ENCODE data around the gene GABPB2.
"Not testable (repeated sequence)": the region's sequence is repeated elsewhere in the genome, so short reads cannot be mapped to it uniquely, and the experiment has no call there.

The GABPB2 gene

DNA sequence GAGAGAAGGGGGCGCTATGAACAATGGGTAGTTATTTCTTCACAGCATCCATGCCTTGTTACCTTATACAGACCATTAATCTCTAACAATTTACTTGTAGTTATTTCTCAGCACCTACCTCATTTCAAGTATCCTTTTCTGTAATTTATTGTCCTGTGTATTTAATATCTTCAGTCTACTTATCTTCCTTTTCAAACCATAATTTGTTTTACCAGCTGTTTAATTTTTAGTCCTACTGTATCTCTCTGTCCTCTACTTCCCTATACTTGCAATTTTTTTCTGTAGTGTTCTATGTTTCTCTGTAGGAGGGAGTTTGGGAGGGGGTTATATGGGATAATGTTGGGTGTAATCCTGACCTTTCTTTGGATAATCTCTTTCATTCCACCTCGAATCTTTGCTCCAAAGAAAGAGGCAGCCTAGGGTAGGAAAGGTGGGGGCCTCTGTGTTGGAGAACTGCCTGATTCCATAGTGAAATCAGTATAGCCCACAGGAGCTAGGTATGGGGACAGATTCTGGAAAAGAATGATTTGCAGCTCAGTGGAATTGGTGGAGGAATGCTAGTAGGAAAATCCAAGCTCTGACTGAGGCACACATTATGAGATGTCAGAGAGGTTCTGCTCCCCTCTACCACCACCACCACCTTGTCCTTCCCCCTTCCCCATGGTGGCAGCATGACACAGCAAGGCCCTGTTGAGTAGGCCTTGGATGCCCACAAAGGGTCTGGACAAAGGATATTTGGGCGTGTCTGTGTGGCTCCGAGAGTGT is 9.7 kb upstream of the GABPB2 start:
- Histone ChIP-seq H3K36me3 (ENCODE audit: control insufficient read depth, low read depth, low read length) (peaks cover 7% of the 10 kb centered on the region), H3K9me3 (ENCODE audit: control insufficient read depth, low read depth, low read length) (no peaks in the 10 kb centered on the region), H3K4me3 (ENCODE audit: low read length) (peak overlapping the region; percentile 83), H3K4me1 (ENCODE audit: control insufficient read depth, low read depth, low read length) (peaks cover 24% of the 10 kb centered on the region), H3K27ac (ENCODE audit: low read length) (peak overlapping the region; percentile 81), H3K27me3 (ENCODE audit: control insufficient read depth, insufficient read depth, low read length) (no peaks in the 10 kb centered on the region), H3K9ac (ENCODE audit: low read length) (peak overlapping the region; percentile 88)

DNA sequence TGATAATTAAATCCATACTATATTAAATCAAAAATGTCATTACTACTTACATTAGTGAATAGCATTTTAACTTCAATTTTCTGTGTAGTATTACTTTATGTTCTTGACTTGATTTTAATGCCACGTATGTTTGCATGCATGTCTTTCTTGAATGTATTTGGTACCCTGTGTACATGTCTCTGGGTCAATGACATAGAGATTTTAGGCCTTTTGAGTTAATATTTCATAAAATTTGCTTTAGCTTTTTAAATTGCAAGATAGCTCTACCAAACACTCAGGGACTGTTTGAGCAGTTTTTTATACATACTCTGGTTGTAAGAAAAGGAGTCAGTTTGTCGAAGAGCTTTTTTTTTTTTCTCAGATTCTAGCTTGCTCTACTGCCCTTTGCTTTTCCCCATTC is 8.9 kb upstream of the GABPB2 start:
- H3K4me1 ChIP-seq (ENCODE audit: control insufficient read depth, low read depth, low read length), result peaks cover 24% of the 10 kb centered on the region
- H3K4me3 ChIP-seq (ENCODE audit: low read length), result peak overlapping the region; percentile 83
- H3K9me3 ChIP-seq (ENCODE audit: control insufficient read depth, low read depth, low read length), result no peaks in the 10 kb centered on the region
- H3K27ac ChIP-seq (ENCODE audit: low read length), result peak overlapping the region; percentile 9
- peak overlapping the region; percentile 88 for H3K9ac ChIP-seq (ENCODE audit: low read length)
- H3K36me3 ChIP-seq (ENCODE audit: control insufficient read depth, low read depth, low read length), result peaks cover 2% of the 10 kb centered on the region
- no peaks in the 10 kb centered on the region for H3K27me3 ChIP-seq (ENCODE audit: control insufficient read depth, insufficient read depth, low read length)

DNA sequence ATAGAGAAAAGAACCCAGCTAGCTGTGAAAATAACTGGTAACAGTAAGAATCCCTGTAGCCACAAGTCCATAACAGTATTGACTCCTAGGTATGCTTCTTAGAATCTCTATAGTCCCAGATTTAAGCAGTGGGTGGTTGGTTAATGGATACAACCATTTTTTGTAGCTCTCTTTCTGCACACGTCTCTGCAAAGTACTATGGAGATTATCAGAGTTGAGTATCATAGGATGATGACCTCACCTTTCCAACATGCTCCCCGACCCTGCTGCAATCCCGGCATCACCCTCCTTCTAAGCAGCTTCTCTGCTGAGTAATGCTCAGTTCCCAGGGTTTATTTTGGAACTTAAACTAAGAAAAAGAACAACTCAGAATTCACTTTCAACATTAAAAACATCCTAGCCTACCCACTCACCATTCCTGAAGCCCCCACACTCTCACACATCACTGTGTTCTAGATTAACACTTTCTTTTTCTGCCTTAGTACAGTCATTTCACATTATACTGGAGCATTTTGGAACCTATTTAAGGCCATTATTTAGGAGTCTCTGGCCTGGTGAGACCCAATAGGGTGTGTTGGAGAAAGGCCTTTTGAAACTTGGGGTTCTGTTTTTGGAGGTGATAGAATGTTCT is 7.7 kb upstream of the GABPB2 start:
- no peak overlapping the region for H3K4me3 ChIP-seq (ENCODE audit: low read length)
- H3K27ac ChIP-seq (ENCODE audit: low read length), result no peak overlapping the region
- H3K27me3 ChIP-seq (ENCODE audit: control insufficient read depth, insufficient read depth, low read length), result no peaks in the 10 kb centered on the region
- H3K36me3 ChIP-seq (ENCODE audit: control insufficient read depth, low read depth, low read length), result peaks cover 6% of the 10 kb centered on the region
- H3K4me1 ChIP-seq (ENCODE audit: control insufficient read depth, low read depth, low read length), result peaks cover 19% of the 10 kb centered on the region
- H3K9me3 ChIP-seq (ENCODE audit: control insufficient read depth, low read depth, low read length), result no peaks in the 10 kb centered on the region
- no peak overlapping the region for H3K9ac ChIP-seq (ENCODE audit: low read length)

DNA sequence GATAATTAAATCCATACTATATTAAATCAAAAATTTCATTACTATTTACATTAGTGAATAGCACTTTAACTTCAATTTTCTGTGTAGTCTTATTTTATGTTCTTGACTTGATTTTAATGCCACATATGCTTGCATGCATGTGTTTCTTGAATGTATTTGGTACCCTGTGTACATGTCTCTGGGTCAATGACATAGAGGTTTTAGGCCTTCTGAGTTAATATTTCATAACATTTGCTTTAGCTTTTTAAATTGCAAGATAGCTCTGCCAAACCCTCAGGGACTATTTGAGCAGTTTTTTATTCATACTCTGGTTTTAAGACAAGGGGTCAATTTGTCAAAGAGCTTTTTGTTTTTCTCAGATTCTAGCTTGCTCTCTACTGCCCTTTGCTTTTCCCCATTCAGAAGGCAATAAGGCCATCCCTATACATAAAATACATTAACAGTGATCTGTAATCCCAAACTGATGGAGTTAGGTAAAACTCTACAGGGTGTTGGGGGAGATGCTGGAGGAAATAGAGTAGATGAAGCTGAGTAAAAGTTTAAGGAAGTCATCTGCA is 5.4 kb upstream of the GABPB2 start:
- H3K4me3 ChIP-seq (ENCODE audit: low read length), result no peak overlapping the region
- H3K9me3 ChIP-seq (ENCODE audit: control insufficient read depth, low read depth, low read length), result no peaks in the 10 kb centered on the region
- H3K27me3 ChIP-seq (ENCODE audit: control insufficient read depth, insufficient read depth, low read length), result no peaks in the 10 kb centered on the region
- H3K4me1 ChIP-seq (ENCODE audit: control insufficient read depth, low read depth, low read length), result peaks cover 15% of the 10 kb centered on the region
- no peak overlapping the region for H3K27ac ChIP-seq (ENCODE audit: low read length)
- H3K9ac ChIP-seq (ENCODE audit: low read length), result no peak overlapping the region
- peaks cover 11% of the 10 kb centered on the region for H3K36me3 ChIP-seq (ENCODE audit: control insufficient read depth, low read depth, low read length)

DNA sequence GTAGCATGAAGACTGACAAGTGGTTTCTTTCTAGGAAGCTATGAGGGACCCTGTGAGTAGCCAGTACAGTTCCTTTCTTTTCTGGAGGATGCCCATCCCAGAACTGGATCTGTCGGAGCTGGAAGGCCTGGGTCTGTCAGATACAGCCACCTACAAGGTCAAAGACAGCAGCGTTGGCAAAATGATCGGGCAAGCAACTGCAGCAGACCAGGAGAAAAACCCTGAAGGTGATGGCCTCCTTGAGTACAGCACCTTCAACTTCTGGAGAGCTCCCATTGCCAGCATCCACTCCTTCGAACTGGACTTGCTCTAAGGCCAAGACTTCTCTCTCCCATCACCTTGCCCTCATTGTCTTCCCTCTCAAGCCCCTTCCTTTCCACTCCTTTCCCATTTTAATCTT is 3.4 kb upstream of the GABPB2 start:
- H3K4me1 ChIP-seq (ENCODE audit: control insufficient read depth, low read depth, low read length), result peaks cover 3% of the 10 kb centered on the region
- no peaks in the 10 kb centered on the region for H3K27me3 ChIP-seq (ENCODE audit: control insufficient read depth, insufficient read depth, low read length)
- H3K4me3 ChIP-seq (ENCODE audit: low read length), result no peak overlapping the region
- no peaks in the 10 kb centered on the region for H3K9me3 ChIP-seq (ENCODE audit: control insufficient read depth, low read depth, low read length)
- no peak overlapping the region for H3K9ac ChIP-seq (ENCODE audit: low read length)
- H3K27ac ChIP-seq (ENCODE audit: low read length), result no peak overlapping the region
- H3K36me3 ChIP-seq (ENCODE audit: control insufficient read depth, low read depth, low read length), result peaks cover 11% of the 10 kb centered on the region

DNA sequence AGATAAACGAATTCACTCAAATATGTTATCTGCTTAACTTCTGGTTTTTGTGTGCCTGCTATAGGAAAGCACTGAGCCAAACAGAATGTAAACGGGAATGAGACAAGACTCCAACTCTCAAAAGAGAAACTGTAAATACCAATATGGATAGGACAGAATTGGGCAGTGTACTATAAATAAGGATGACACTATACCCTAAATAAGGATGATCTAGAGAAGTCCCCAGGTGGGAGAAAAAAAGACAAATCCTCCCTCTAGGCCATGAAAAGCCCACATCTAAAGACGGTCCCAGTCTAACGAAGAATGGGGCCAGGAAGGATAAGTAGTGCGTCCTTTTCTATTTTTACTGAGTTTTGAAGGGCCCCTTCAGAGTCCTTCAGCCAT is 1.5 kb upstream of the GABPB2 start:
- H3K27me3 ChIP-seq (ENCODE audit: control insufficient read depth, insufficient read depth, low read length), result no peaks in the 10 kb centered on the region
- H3K9me3 ChIP-seq (ENCODE audit: control insufficient read depth, low read depth, low read length), result no peaks in the 10 kb centered on the region
- no peak overlapping the region for H3K4me3 ChIP-seq (ENCODE audit: low read length)
- H3K36me3 ChIP-seq (ENCODE audit: control insufficient read depth, low read depth, low read length), result peaks cover 11% of the 10 kb centered on the region
- H3K27ac ChIP-seq (ENCODE audit: low read length), result no peak overlapping the region
- no peaks in the 10 kb centered on the region for H3K4me1 ChIP-seq (ENCODE audit: control insufficient read depth, low read depth, low read length)
- H3K9ac ChIP-seq (ENCODE audit: low read length), result no peak overlapping the region

DNA sequence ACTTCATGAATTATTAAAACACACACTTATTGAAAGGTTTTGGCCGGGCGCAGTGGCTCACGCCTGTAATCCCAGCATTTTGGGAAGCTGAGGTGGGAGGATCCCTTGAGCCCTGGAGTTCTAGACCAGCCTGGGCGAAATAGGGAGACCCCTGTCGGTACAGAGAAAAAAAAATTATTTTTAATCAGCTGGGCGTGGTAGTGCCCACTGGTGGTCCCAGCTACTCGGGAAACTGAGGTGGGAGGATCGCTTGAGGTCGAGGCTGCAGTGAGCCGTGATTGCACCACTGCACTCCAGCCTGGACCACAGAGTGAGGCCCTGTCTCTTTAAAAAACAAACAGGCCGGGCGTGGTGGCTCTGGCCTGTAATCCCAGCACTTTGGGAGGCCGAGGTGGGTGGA is 1.7 kb downstream of the GABPB2 start:
- no peak overlapping the region for H3K4me3 ChIP-seq (ENCODE audit: low read length)

DNA sequence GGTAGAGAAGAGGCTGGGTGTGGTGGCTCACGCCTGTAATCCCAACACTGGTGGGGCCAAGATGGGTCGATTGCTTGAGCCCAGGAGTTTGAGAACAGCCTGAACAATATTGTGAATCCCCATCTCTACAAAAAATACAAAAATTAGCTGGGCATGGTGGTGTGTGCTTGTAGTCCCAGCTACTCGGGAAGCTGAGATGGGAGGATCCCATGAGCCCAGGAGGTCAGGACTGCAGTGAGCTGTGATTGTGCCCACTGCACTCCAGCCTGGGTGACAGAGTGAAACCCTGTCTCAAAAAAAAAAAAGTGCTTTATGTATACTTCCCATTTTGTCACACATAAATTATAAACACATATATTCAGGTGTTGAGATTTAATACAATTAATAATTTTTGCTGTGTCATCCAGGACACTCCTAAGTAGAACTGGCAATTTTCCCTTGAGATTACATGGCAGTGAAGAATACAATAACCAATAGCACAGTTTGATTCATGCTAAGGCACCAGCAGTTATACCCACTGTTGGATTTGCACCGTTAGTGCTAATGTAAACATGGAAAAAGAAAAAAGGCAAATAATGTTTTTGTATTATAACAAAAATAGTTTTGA is 15.5 kb downstream of the GABPB2 start:
- Histone ChIP-seq H3K4me3 (ENCODE audit: low read length) (no peak overlapping the region), H3K27me3 (ENCODE audit: control insufficient read depth, insufficient read depth, low read length) (no peaks in the 10 kb centered on the region), H3K9me3 (ENCODE audit: control insufficient read depth, low read depth, low read length) (no peaks in the 10 kb centered on the region), H3K36me3 (ENCODE audit: control insufficient read depth, low read depth, low read length) (no peaks in the 10 kb centered on the region), H3K27ac (ENCODE audit: low read length) (no peak overlapping the region), H3K4me1 (ENCODE audit: control insufficient read depth, low read depth, low read length) (peaks cover 4% of the 10 kb centered on the region), H3K9ac (ENCODE audit: low read length) (no peak overlapping the region)

More for the DNA sequence above, 1.7 kb downstream of the GABPB2 start:
- H3K9ac ChIP-seq (ENCODE audit: low read length), result no peak overlapping the region
- no peaks in the 10 kb centered on the region for H3K4me1 ChIP-seq (ENCODE audit: control insufficient read depth, low read depth, low read length)
- H3K9me3 ChIP-seq (ENCODE audit: control insufficient read depth, low read depth, low read length), result no peaks in the 10 kb centered on the region
- H3K36me3 ChIP-seq (ENCODE audit: control insufficient read depth, low read depth, low read length), result peaks cover 11% of the 10 kb centered on the region
- no peak overlapping the region for H3K27ac ChIP-seq (ENCODE audit: low read length)
- H3K27me3 ChIP-seq (ENCODE audit: control insufficient read depth, insufficient read depth, low read length), result no peaks in the 10 kb centered on the region

DNA sequence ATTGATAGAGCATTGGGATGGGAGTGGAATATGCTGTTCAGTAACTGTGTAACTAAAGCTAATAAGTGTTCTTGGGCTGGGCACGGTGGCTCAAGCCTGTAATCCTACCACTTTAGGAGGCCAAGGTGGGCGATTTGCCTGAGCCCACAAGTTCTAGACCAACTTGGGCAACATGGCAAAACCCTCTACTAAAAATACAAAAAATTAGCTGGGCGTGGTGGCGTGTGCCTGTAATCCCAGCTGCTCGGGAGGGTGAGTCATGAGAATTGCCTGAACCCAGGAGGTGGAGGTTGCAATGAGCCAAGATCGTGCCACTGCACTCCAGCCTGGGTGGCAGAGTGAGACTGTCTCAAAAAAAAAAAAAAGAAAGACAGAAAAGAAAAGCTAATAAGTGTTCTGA is 26.9 kb downstream of the GABPB2 start:
- H3K4me3 ChIP-seq (ENCODE audit: low read length); H3K36me3 ChIP-seq (ENCODE audit: control insufficient read depth, low read depth, low read length); H3K4me1 ChIP-seq (ENCODE audit: control insufficient read depth, low read depth, low read length); H3K9ac ChIP-seq (ENCODE audit: low read length); H3K27me3 ChIP-seq (ENCODE audit: control insufficient read depth, insufficient read depth, low read length); H3K27ac ChIP-seq (ENCODE audit: low read length); H3K9me3 ChIP-seq (ENCODE audit: control insufficient read depth, low read depth, low read length): not testable (repeated sequence)

DNA sequence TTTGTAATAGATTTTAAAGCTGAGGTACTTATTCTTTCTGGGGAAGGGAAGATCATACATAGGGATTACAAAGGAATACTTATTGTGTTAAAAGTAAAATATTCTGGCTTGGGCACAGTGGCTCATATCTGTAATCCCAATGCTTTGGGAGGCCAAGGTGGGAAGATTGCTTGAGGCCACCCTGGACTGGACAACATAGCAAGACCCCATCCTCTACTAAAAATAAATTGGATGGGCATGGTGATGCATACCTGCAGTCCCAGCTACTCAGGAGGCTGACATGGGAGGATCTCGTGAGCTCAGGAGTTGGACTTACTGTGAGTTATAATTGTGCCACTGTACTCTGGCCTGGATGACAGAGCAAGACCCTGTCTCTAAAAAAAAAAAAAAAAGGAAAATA is 27.6 kb downstream of the GABPB2 start:
- Histone ChIP-seq H3K9ac (ENCODE audit: low read length) (no peak overlapping the region), H3K27ac (ENCODE audit: low read length) (no peak overlapping the region)

DNA sequence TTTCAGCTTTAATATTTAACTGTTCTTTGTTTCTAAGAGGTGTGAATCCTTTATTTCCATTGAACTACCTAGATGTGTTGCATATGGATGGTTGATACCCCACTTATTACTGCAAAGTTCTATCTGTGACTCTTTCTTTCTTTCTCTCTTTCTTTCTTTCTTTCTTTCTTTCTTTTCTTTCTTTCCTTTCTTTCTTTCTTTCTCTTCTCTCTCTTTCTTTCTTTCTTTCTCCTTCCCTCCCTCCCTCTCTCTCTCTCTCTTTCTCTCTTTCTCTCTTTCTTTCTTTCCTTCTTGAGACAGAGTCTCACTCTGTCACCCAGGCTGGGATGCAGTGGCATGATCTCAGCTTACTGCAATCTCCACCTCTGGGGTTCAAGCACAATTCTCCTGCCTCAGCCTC is 34.1 kb downstream of the GABPB2 start:
- no peak overlapping the region for H3K4me3 ChIP-seq (ENCODE audit: low read length)
- no peak overlapping the region for H3K9ac ChIP-seq (ENCODE audit: low read length)
- no peaks in the 10 kb centered on the region for H3K36me3 ChIP-seq (ENCODE audit: control insufficient read depth, low read depth, low read length)
- H3K27ac ChIP-seq (ENCODE audit: low read length), result no peak overlapping the region
- no peaks in the 10 kb centered on the region for H3K27me3 ChIP-seq (ENCODE audit: control insufficient read depth, insufficient read depth, low read length)
- H3K4me1 ChIP-seq (ENCODE audit: control insufficient read depth, low read depth, low read length), result no peaks in the 10 kb centered on the region
- no peaks in the 10 kb centered on the region for H3K9me3 ChIP-seq (ENCODE audit: control insufficient read depth, low read depth, low read length)

More for the DNA sequence above, 27.6 kb downstream of the GABPB2 start:
- no peaks in the 10 kb centered on the region for H3K27me3 ChIP-seq (ENCODE audit: control insufficient read depth, insufficient read depth, low read length)
- no peaks in the 10 kb centered on the region for H3K9me3 ChIP-seq (ENCODE audit: control insufficient read depth, low read depth, low read length)
- H3K4me1 ChIP-seq (ENCODE audit: control insufficient read depth, low read depth, low read length), result no peaks in the 10 kb centered on the region
- no peaks in the 10 kb centered on the region for H3K36me3 ChIP-seq (ENCODE audit: control insufficient read depth, low read depth, low read length)
- H3K4me3 ChIP-seq (ENCODE audit: low read length), result no peak overlapping the region

Measured in iPS-18a (cell line).